ENCODE measurements around the gene CFAP141.

- TF ChIP-seq POLR2A (IDR thresholded peaks at IDR 0.05; ENCODE audit: low read depth, low read length) (no peak), TAF1 (IDR thresholded peaks at IDR 0.05; ENCODE audit: low read depth, low read length) (no peak), PAX5 (IDR thresholded peaks at IDR 0.05; ENCODE audit: insufficient read depth, low read length, severe bottlenecking) (no peak), POLR2AphosphoS5 (IDR thresholded peaks at IDR 0.05; ENCODE audit: low read depth, low read length) (no peak; the same call in 1 of the 2 replicates)
These were observed 2.7 kb upstream of the CFAP141 start for GRCh38 chr1:154208677-154209388.

Measured in GM12891 (cell line).